GM10248 (cell line): ENCODE data around the gene EYA2.

Experiments
- CTCF ChIA-PET: fragments of 300-600 bp; sonication (Branson Sonifier 250); formaldehyde crosslinking; extraction: SDS; loops from one replicate; lab custom pipeline; 2021; ENCODE audit warnings: antibody characterized with exemption; lab: Yijun Ruan, JAX
- POLR2A ChIA-PET: fragments of 350-650 bp; sonication (Branson Sonifier 250); formaldehyde crosslinking; extraction: SDS; loops from one replicate; lab custom pipeline; 2020; ENCODE audit warnings: antibody characterized with exemption; lab: Yijun Ruan, JAX
- DNase-seq: peaks from one replicate; pipeline ENCODE4 v3.0.0; 2012; ENCODE audit errors: extremely low spot score
- TF ChIP-seq, protein P1 (sequence below): IDR thresholded peaks from 2 replicates; pipeline ENCODE4 v1.5.1; 2012; ENCODE audit warnings: mild to moderate bottlenecking, low read depth; ENCODE audit errors: extremely low read depth, missing control alignments, control extremely low read depth

The EYA2 gene

DNA sequence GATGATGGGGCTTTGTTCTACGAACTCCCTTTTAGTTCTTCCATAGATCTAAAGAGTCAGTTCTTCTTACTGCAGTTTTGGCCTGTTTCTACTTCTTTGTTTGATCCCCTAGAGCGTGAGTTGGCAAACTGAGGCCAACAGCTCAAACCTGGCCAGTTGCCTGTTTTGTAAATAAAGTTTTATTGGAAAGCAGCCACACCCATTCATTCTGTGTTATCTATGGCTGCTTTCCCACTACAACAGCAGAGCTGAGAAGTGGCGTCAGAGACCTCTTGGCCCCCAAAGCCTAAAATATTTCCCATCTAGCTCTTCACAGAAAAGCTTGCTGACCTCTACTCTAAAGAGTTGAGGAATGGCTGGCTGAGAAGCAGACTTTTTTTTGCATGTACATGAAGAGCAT, 52.2 kb downstream of the EYA2 start:
- DNase-seq: no peak
- POLR2A ChIA-PET: no interaction called here
- TF ChIP-seq, protein P1, sequence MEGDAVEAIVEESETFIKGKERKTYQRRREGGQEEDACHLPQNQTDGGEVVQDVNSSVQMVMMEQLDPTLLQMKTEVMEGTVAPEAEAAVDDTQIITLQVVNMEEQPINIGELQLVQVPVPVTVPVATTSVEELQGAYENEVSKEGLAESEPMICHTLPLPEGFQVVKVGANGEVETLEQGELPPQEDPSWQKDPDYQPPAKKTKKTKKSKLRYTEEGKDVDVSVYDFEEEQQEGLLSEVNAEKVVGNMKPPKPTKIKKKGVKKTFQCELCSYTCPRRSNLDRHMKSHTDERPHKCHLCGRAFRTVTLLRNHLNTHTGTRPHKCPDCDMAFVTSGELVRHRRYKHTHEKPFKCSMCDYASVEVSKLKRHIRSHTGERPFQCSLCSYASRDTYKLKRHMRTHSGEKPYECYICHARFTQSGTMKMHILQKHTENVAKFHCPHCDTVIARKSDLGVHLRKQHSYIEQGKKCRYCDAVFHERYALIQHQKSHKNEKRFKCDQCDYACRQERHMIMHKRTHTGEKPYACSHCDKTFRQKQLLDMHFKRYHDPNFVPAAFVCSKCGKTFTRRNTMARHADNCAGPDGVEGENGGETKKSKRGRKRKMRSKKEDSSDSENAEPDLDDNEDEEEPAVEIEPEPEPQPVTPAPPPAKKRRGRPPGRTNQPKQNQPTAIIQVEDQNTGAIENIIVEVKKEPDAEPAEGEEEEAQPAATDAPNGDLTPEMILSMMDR: no peak
- CTCF ChIA-PET: no interaction called here

DNA sequence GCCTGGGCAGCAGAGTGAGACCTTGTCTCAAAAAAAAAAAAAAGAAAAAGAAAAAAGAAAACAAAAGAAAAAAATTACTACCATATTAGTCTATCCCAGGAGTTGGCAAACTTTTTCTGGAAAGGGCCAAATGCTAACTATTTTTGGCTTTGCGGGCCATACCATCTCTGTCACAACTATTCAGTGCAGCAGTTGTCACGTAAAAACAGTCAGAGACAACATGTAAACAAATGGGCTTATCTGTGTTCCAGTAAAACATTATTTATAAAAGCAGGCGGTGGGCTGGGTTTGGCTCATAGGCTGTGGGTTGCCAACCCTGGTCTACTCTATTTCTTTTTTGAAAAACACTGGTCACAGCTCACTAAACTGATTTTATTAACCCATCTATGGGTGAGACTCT, 53.4 kb downstream of the EYA2 start:
- CTCF ChIA-PET: interaction anchor here (0.9 kb wide), 1 partner anchor 41 kb away, joined by 3 read pairs; no protein-coding TSS in a partner anchor
- POLR2A ChIA-PET: no interaction called here
- TF ChIP-seq, protein P1: no peak
- DNase-seq: no peak

DNA sequence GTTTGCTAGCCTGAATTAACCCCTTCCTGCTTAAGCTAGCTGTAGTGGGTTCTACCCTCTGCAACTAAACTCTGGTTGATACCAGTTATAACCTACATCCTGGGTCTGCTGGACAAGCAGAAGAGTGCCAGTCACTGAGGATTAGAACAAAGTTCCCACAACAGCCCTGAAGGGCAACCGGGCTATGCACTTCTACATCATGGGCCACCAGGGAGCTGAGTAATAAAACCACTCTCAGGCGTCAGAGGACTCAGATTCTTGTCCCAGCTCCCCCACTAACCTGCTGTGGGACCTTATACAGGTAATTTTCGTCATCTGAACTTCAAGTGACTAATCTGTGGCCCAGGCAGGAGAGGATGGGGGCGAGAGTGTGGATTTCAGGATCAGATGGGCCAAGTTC, 56.8 kb downstream of the EYA2 start:
- POLR2A ChIA-PET: no interaction called here
- TF ChIP-seq, protein P1: no peak
- CTCF ChIA-PET: no interaction called here
- DNase-seq: no peak

DNA sequence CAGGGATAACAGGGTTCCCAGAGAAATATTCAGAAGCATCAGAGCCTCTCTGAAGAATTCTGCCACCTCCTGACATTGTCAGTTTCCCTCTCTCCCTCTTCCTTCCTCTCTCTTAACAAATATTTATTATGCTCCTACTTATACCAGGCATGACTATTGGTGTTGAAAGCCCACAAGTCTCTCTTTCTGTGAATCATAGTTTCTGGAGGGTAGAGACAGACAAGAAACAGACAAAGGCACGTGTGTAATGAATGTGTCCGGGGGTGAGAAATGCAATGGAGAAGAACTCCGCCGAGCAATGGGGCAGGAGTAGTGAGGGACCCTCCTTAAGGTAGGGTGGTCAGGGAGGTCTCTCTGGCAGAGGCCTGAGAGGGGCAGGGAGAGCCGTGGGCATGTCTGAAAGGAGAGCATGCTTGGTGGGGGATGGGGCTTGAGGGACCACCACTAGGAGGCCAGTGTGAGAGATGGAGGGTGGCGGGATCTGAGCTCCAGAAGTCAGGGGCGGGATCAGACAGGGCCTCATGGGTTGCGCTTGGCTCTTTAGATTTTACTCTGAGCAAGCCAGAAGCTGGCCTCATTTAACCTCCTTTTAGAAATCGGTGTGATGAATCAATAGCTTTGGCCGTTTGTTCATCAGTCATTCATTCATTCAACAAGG, 57.3 kb downstream of the EYA2 start:
- DNase-seq: no peak
- POLR2A ChIA-PET: no interaction called here
- TF ChIP-seq, protein P1: no peak
- CTCF ChIA-PET: no interaction called here

DNA sequence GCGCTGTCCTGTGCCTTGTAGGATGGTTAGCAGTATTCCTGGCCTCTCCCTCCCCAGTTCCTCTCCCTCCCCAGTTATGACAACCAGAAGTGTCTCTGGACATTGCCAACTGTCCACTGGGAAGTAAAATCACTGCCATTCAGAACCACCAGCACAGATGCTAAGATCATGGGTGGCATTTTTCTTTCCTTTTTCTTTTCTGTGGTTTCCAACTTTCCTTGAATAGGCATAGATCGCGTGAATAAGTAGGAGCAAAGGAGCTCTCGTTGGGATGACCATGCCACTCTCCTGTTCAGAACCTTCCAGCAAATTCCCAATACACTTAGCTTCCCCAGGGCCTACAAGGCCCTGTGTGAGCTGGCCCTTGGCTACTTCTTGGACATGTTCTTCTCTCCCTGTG, 59.0 kb downstream of the EYA2 start:
- no peak for DNase-seq
- TF ChIP-seq, protein P1: no peak
- POLR2A ChIA-PET: no interaction called here
- CTCF ChIA-PET: no interaction called here

DNA sequence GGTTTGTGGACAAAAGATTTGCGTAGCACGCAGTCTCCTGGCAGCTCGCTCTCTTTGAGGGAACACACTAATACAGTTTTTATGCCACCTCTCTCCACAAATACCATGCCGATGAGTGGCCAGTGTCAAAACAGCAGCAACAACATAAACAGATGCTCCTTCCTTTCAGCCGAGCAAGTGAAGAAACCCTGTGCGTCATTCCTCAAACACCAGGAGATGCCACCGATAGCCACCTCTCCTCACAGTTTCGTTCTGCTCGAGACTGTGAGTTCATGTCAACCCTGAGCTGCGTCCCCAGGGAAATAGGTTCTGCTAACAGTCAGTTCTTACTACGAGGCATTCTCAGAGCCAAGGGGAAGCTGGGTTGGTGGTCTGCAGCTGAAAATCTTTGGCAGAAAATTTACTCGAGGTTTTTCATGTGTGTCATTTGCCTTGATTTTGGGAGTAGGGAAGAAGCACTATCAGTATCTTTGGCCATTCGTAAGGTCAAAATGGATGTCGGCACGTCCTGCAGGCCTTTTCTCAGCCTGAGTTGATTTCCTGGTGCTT, 59.9 kb downstream of the EYA2 start:
- TF ChIP-seq, protein P1: no peak
- POLR2A ChIA-PET: no interaction called here
- DNase-seq: no peak
- CTCF ChIA-PET: no interaction called here
